ENCODE data around the gene PITRM1. TPM values are rescaled to one million over a fixed set of nuclear protein-coding genes. Genes with fewer than 3 reads are reported as not detected.
A peak's percentile ranks its signal among the peaks of the same experiment; 100 is the strongest.
"Not testable (repeated sequence)": the region's sequence is repeated elsewhere in the genome, so short reads cannot be mapped to it uniquely, and the experiment has no call there.

The PITRM1 gene
- total and polyA plus RNA-seq, 2 donors (not counting 3 experiments of a cell fraction or from before 2014, with no cell fraction given), result 83.2 to 145 TPM

DNA sequence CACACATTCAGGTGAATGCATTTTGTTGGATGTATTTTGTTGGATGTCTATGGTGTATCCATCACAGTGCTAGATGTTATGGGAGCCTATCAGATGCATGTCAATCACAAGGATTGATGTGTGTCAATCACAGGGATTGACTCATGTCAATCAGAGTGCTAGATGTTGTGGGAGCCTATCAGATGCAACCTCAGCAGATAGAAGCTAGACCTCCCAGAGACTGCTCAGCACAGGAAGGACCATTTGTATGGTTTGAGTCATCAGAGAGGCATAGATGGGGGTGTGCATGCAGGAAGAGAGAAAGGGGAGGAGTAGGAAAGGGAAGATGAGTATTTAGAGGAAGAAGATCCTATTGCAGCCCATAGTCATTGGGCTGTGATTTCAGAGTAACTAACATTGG, 48.3 kb upstream of the PITRM1 start:
- no peaks in the 10 kb centered on the region for H3K36me3 ChIP-seq (ENCODE audit: control insufficient read depth in 2 of 2, extremely low read depth in 1 of 2, insufficient read depth in 2 of 2, low read length in 2 of 2)
- no peaks in the 10 kb centered on the region for H4K20me1 ChIP-seq (replicated peaks; ENCODE audit: control insufficient read depth, extremely low read depth, insufficient read depth, low read length)
- no peak overlapping the region for H3K4me2 ChIP-seq (ENCODE audit: insufficient read depth, low read length)
- H3K27me3 ChIP-seq (ENCODE audit: control insufficient read depth in 2 of 2, insufficient read depth in 2 of 2, low read length in 2 of 2), result no peaks in the 10 kb centered on the region
- POLR2A ChIA-PET, result no interaction called here
- H3K79me2 ChIP-seq (ENCODE audit: control insufficient read depth, insufficient read depth, low read length), result no peaks in the 10 kb centered on the region
- TF ChIP-seq FOS (IDR thresholded peaks at IDR 0.05; ENCODE audit: borderline replicate concordance, insufficient read depth, low read length), result peak; percentile 90
- no peak for TF ChIP-seq JUN (IDR thresholded peaks at IDR 0.05; ENCODE audit: borderline replicate concordance, insufficient read depth, insufficient read length, low read depth)
- H3K9me1 ChIP-seq (replicated peaks; ENCODE audit: control insufficient read depth, extremely low read depth, insufficient read depth, low read length), result no peaks in the 10 kb centered on the region
- H3K9ac ChIP-seq (replicated peaks; ENCODE audit: extremely low read depth, insufficient read depth, low read length), result no peak overlapping the region
- BruUV-seq (replicated peaks), result no TSS peak
- CTCF ChIA-PET, result interaction anchor here (2.3 kb wide), 1 partner anchor 23 kb away, joined by 7 read pairs; no protein-coding TSS in a partner anchor
- no peak overlapping the region for H3K4me3 ChIP-seq (replicated peaks in 1 of 3; ENCODE audit: insufficient read depth in 1 of 3, low read depth in 1 of 3, low read length in 3 of 3)
- FAIRE-seq (no peak), DNase-seq (ENCODE audit: low read depth, low spot score) (no peak)
- no peak overlapping the region for H2AFZ ChIP-seq (ENCODE audit: low read depth, low read length)
- H3K27ac ChIP-seq (ENCODE audit: insufficient read depth, low read depth, low read length), result no peak overlapping the region
- dilution Hi-C loops (cut with MboI; ENCODE audit: extremely low pct_ligation_motif_present, low sequenced_read_pairs) (no loop called here), intact Hi-C loops (cut with micrococcal nuclease) (no loop called here)
- peaks cover 6% of the 10 kb centered on the region for H3K4me1 ChIP-seq (ENCODE audit: control insufficient read depth, extremely low read depth, insufficient read depth, low read length)
- H3K9me3 ChIP-seq (replicated peaks; ENCODE audit: control insufficient read depth, insufficient read depth, low read length), result no peaks in the 10 kb centered on the region

DNA sequence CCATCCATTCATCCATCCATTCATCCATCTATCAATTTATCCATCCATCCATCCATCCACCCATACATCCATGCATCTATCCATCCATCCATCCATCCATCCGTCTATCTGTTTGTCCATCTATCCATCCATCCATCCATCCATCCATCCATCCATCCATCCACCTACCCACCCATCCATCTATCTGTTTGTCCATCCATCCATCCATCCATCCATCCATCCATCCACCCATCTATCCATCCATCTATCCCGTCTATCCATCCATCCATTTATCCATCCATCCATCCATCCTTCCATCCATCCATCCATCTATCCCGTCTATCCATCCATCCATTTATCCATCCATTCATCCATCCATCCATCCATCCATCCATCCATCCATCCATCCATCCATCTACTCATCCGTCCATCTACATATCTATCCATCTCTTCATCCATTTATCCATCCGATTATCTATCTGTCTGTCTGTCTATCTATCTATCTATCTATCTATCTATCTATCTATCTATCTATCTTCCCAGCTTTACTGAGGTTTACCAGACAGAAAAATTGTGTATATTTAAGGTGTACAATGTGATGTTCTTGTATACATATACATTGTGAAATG, 46.5 kb upstream of the PITRM1 start:
- H4K20me1 ChIP-seq (replicated peaks; ENCODE audit: control insufficient read depth, extremely low read depth, insufficient read depth, low read length); H3K4me1 ChIP-seq (ENCODE audit: control insufficient read depth, extremely low read depth, insufficient read depth, low read length); H3K79me2 ChIP-seq (ENCODE audit: control insufficient read depth, insufficient read depth, low read length); H3K9ac ChIP-seq (replicated peaks; ENCODE audit: extremely low read depth, insufficient read depth, low read length); H3K4me2 ChIP-seq (ENCODE audit: insufficient read depth, low read length); DNase-seq (ENCODE audit: low read depth, low spot score); H3K9me3 ChIP-seq (replicated peaks; ENCODE audit: control insufficient read depth, insufficient read depth, low read length); BruUV-seq (replicated peaks); H3K27me3 ChIP-seq (ENCODE audit: control insufficient read depth in 2 of 2, insufficient read depth in 2 of 2, low read length in 2 of 2); H3K36me3 ChIP-seq (ENCODE audit: control insufficient read depth in 2 of 2, extremely low read depth in 1 of 2, insufficient read depth in 2 of 2, low read length in 2 of 2); CTCF ChIA-PET; intact Hi-C loops (cut with micrococcal nuclease); FAIRE-seq; POLR2A ChIA-PET; H3K27ac ChIP-seq (ENCODE audit: insufficient read depth, low read depth, low read length); dilution Hi-C loops (cut with MboI; ENCODE audit: extremely low pct_ligation_motif_present, low sequenced_read_pairs); H3K9me1 ChIP-seq (replicated peaks; ENCODE audit: control insufficient read depth, extremely low read depth, insufficient read depth, low read length); H3K4me3 ChIP-seq (replicated peaks in 1 of 3; ENCODE audit: insufficient read depth in 1 of 3, low read depth in 1 of 3, low read length in 3 of 3); H2AFZ ChIP-seq (ENCODE audit: low read depth, low read length): not testable (repeated sequence)

Measured in endothelial cell of umbilical vein (primary cell).